Measurements from ENCODE around the gene CTTN.

Gene CTTN

GRCh38 chr11:70481625-70482528 lies 83.5 kb downstream of the CTTN start:
- Histone ChIP-seq H3K27ac (ENCODE audit: low read depth, low read length) (no peak overlapping the region), H3K36me3 (ENCODE audit: control insufficient read depth, insufficient read depth, low read length) (peaks cover 2% of the 10 kb centered on the region), H3K4me3 (ENCODE audit: low read length) (no peak overlapping the region), H3K27me3 (ENCODE audit: control insufficient read depth, insufficient read depth, low read length) (no peaks in the 10 kb centered on the region), H3K4me1 (ENCODE audit: control insufficient read depth, insufficient read depth, low read length) (peaks cover 7% of the 10 kb centered on the region), H3K9ac (ENCODE audit: low read length) (no peak overlapping the region)

GRCh38 chr11:70482529-70482917 lies 84.2 kb downstream of the CTTN start:
- Histone ChIP-seq H3K27ac (ENCODE audit: low read depth, low read length) (peak overlapping the region; percentile 44), H3K27me3 (ENCODE audit: control insufficient read depth, insufficient read depth, low read length) (no peaks in the 10 kb centered on the region), H3K4me1 (ENCODE audit: control insufficient read depth, insufficient read depth, low read length) (peaks cover 7% of the 10 kb centered on the region), H3K36me3 (ENCODE audit: control insufficient read depth, insufficient read depth, low read length) (peaks cover 2% of the 10 kb centered on the region), H3K4me3 (ENCODE audit: low read length) (no peak overlapping the region), H3K9ac (ENCODE audit: low read length) (no peak overlapping the region)

- Histone ChIP-seq H3K4me3 (ENCODE audit: low read length) (no peak overlapping the region), H3K27ac (ENCODE audit: low read depth, low read length) (peak overlapping the region; percentile 44), H3K9ac (ENCODE audit: low read length) (no peak overlapping the region), H3K36me3 (ENCODE audit: control insufficient read depth, insufficient read depth, low read length) (peaks cover 2% of the 10 kb centered on the region), H3K4me1 (ENCODE audit: control insufficient read depth, insufficient read depth, low read length) (peaks cover 7% of the 10 kb centered on the region), H3K27me3 (ENCODE audit: control insufficient read depth, insufficient read depth, low read length) (no peaks in the 10 kb centered on the region)
These were observed 84.9 kb downstream of the CTTN start for GRCh38 chr11:70483077-70483861.

GRCh38 chr11:70483917-70484316 lies 85.6 kb downstream of the CTTN start:
- no peak overlapping the region for H3K9ac ChIP-seq (ENCODE audit: low read length)
- H3K4me3 ChIP-seq (ENCODE audit: low read length) = no peak overlapping the region
- peaks cover 2% of the 10 kb centered on the region for H3K36me3 ChIP-seq (ENCODE audit: control insufficient read depth, insufficient read depth, low read length)
- no peak overlapping the region for H3K27ac ChIP-seq (ENCODE audit: low read depth, low read length)
- H3K4me1 ChIP-seq (ENCODE audit: control insufficient read depth, insufficient read depth, low read length) = peaks cover 7% of the 10 kb centered on the region
- H3K27me3 ChIP-seq (ENCODE audit: control insufficient read depth, insufficient read depth, low read length) = no peaks in the 10 kb centered on the region

- Histone ChIP-seq H3K4me3 (ENCODE audit: low read length) (no peak overlapping the region), H3K4me1 (ENCODE audit: control insufficient read depth, insufficient read depth, low read length) (peaks cover 7% of the 10 kb centered on the region), H3K27me3 (ENCODE audit: control insufficient read depth, insufficient read depth, low read length) (no peaks in the 10 kb centered on the region), H3K27ac (ENCODE audit: low read depth, low read length) (no peak overlapping the region), H3K9ac (ENCODE audit: low read length) (no peak overlapping the region), H3K36me3 (ENCODE audit: control insufficient read depth, insufficient read depth, low read length) (peaks cover 2% of the 10 kb centered on the region)
These were observed 87.1 kb downstream of the CTTN start for GRCh38 chr11:70485326-70486025.

GRCh38 chr11:70486026-70486415 lies 87.7 kb downstream of the CTTN start:
- Histone ChIP-seq H3K4me3 (ENCODE audit: low read length) (no peak overlapping the region), H3K4me1 (ENCODE audit: control insufficient read depth, insufficient read depth, low read length) (peaks cover 7% of the 10 kb centered on the region), H3K27me3 (ENCODE audit: control insufficient read depth, insufficient read depth, low read length) (no peaks in the 10 kb centered on the region), H3K27ac (ENCODE audit: low read depth, low read length) (no peak overlapping the region), H3K36me3 (ENCODE audit: control insufficient read depth, insufficient read depth, low read length) (peaks cover 2% of the 10 kb centered on the region), H3K9ac (ENCODE audit: low read length) (no peak overlapping the region)

Measured in rectal smooth muscle tissue (tissue), 1 donor.